ENCODE measurements around the gene POLR1H. TPM values are rescaled to one million over a fixed set of nuclear protein-coding genes. Genes with fewer than 3 reads are reported as not detected.

POLR1H gene
- total RNA-seq, 2 donors from 2014 or later, result 23.0 to 27.2 TPM

DNA sequence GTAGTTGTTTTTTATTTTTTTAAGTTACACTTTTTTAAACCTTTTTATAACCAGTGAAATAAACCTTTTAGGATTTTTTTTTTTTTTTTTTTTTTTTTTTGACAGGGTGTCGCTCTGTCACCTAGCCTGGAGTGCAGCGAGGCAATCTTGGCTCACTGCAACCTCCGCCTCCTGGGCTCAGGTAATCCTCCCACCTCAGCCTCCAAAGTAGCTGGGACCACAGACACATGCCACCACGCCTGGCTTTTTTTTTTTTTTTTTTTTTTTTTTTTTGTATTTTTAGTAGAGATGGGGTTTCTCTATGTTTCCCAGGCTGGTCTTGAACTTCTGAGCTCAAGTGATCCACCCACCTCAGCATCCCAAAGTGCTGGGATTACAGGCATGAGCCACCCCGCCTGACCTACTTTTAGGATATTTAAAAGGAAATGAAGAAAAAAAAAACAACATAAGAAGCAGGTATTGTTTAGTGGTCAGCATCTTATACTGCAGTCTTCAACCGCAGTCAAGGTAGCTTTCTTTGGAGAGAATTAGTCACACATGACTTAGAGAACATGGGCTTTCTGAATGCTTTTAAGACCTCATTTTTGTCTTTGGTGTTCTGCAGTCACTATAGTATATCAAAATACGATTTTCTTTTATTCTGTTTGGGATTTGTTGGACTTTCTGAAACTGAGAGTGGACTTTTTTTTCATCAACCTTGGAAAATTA is 1.6 kb downstream of the POLR1H start:
- Mint-ChIP-seq H3K36me3 (ENCODE audit: low read depth) (peaks cover 10% of the 10 kb centered on the region), H3K4me1 (peaks cover 13% of the 10 kb centered on the region), H3K4me3 (peak overlapping the region; percentile 82), H3K27ac (peak overlapping the region; percentile 98), H3K27me3 (ENCODE audit: insufficient read depth) (no peaks in the 10 kb centered on the region), H3K9me3 (no peaks in the 10 kb centered on the region)
- Histone ChIP-seq H3K27ac (ENCODE audit: low read depth, low read length) (no peak overlapping the region), H3K9me3 (ENCODE audit: control insufficient read depth, low read length) (no peaks in the 10 kb centered on the region), H3K9ac (ENCODE audit: extremely low read depth, low read length, poor library complexity, severe bottlenecking) (no peak overlapping the region), H3K4me3 (ENCODE audit: low read length) (peak overlapping the region; percentile 98), H3K36me3 (ENCODE audit: control insufficient read depth, insufficient read depth, low read length) (peaks cover 12% of the 10 kb centered on the region), H3K27me3 (ENCODE audit: control insufficient read depth, insufficient read depth, low read length, poor library complexity, severe bottlenecking) (no peaks in the 10 kb centered on the region), H3K4me1 (ENCODE audit: control insufficient read depth, insufficient read depth, low read length) (peaks cover 2% of the 10 kb centered on the region)
- TF ChIP-seq CTCF (conservative IDR thresholded peaks at IDR 0.05), result no peak
- no peak for DNase-seq
- 98 to 100% methylated on average over 1 to 6 of the region's 7 CpGs for WGBS, 2 experiments (ENCODE audit: insufficient coverage in 1 of 2, insufficient read length in 1 of 2)

DNA sequence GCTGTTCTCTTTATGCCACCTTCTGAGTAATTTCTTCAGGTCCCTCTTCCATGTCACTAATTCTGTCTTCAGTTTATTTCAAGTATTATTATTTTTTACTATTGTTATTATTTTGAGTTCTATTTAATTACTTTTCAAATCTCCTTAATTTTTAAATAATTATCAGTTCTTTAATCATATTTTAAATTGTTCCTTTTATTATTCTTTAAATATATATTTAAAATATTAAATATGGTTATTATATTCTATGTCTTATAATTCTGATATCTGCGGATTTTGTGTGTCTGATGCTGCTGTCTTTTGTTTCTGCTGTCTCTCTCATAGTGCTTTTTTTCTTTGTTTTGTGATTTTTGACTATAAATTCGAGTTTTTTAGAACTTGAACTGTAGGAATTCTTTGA is 2.2 kb downstream of the POLR1H start:
- Histone ChIP-seq H3K9me3 (ENCODE audit: control insufficient read depth, low read length) (no peaks in the 10 kb centered on the region), H3K36me3 (ENCODE audit: control insufficient read depth, insufficient read depth, low read length) (peaks cover 9% of the 10 kb centered on the region), H3K9ac (ENCODE audit: extremely low read depth, low read length, poor library complexity, severe bottlenecking) (no peak overlapping the region), H3K4me1 (ENCODE audit: control insufficient read depth, insufficient read depth, low read length) (peaks cover 2% of the 10 kb centered on the region), H3K4me3 (ENCODE audit: low read length) (no peak overlapping the region), H3K27ac (ENCODE audit: low read depth, low read length) (no peak overlapping the region), H3K27me3 (ENCODE audit: control insufficient read depth, insufficient read depth, low read length, poor library complexity, severe bottlenecking) (no peaks in the 10 kb centered on the region)
- no peak overlapping the region for H3K27ac Mint-ChIP-seq
- no peaks in the 10 kb centered on the region for H3K9me3 Mint-ChIP-seq
- H3K27me3 Mint-ChIP-seq (ENCODE audit: insufficient read depth), result no peaks in the 10 kb centered on the region
- WGBS, 2 experiments (ENCODE audit: insufficient coverage in 1 of 2, insufficient read length in 1 of 2), result 95% methylated on average over 2 of the region's 2 CpGs; no CpG with 5 or more reads in 1 of the 2 experiments
- H3K36me3 Mint-ChIP-seq (ENCODE audit: low read depth), result peaks cover 11% of the 10 kb centered on the region
- no peak overlapping the region for H3K4me3 Mint-ChIP-seq
- no peak for TF ChIP-seq CTCF (conservative IDR thresholded peaks at IDR 0.05)
- no peak for DNase-seq
- peaks cover 18% of the 10 kb centered on the region for H3K4me1 Mint-ChIP-seq

DNA sequence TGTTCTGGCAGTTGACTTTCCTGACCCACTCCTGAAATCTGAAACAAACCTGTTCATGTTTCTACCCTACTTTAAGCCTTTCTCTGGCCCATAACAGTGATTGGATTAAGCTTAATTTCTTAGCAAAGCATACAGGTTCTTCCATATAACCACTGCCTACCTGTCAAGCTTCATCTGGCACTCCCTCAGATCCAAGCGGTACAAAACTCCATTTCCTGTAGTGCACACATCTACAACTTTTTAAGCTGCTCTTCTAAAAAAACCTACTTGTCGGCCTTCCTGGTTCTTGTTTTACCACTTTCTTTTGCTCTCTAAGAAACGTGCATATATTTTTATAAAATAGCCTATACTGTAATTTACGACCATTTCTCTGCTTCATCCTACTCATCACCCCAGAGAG is 5.0 kb downstream of the POLR1H start:
- 45 to 65% methylated on average over 2 to 4 of the region's 4 CpGs for WGBS, 2 experiments (ENCODE audit: insufficient coverage in 1 of 2, insufficient read length in 1 of 2)
- H3K27ac ChIP-seq (ENCODE audit: low read depth, low read length), result peak overlapping the region; percentile 86

More for the DNA sequence above, 5.0 kb downstream of the POLR1H start:
- Histone ChIP-seq H3K4me3 (ENCODE audit: low read length) (peak overlapping the region; percentile 89), H3K9me3 (ENCODE audit: control insufficient read depth, low read length) (no peaks in the 10 kb centered on the region), H3K9ac (ENCODE audit: extremely low read depth, low read length, poor library complexity, severe bottlenecking) (peak overlapping the region; percentile 29), H3K4me1 (ENCODE audit: control insufficient read depth, insufficient read depth, low read length) (no peaks in the 10 kb centered on the region), H3K36me3 (ENCODE audit: control insufficient read depth, insufficient read depth, low read length) (peaks cover 15% of the 10 kb centered on the region), H3K27me3 (ENCODE audit: control insufficient read depth, insufficient read depth, low read length, poor library complexity, severe bottlenecking) (peaks cover 16% of the 10 kb centered on the region)
- H3K4me3 Mint-ChIP-seq, result peak overlapping the region; percentile 80
- H3K27me3 Mint-ChIP-seq (ENCODE audit: insufficient read depth), result peaks cover 20% of the 10 kb centered on the region
- peaks cover 12% of the 10 kb centered on the region for H3K36me3 Mint-ChIP-seq (ENCODE audit: low read depth)
- H3K27ac Mint-ChIP-seq, result peak overlapping the region; percentile 97
- H3K9me3 Mint-ChIP-seq, result no peaks in the 10 kb centered on the region
- DNase-seq, result no peak
- no peak for TF ChIP-seq CTCF (conservative IDR thresholded peaks at IDR 0.05)
- peaks cover 13% of the 10 kb centered on the region for H3K4me1 Mint-ChIP-seq

All from endodermal cell (in vitro differentiated cells).